OCI-LY3 (cell line): ENCODE measurements around the gene DRC1.

Experiments used
- H2AFZ ChIP-seq: fragments of 200-600, 300-600 bp; shearing (Covaris generic); 2 replicates; pipeline ENCODE4 v1.6.0; 2014; ENCODE audit warnings: antibody characterized with exemption, low read depth, low read length
- H3K27ac ChIP-seq: fragments of 200-600, 300-600 bp; sonication (generic); 2 replicates; pipeline ENCODE4 v1.5.1; 2014; ENCODE audit warnings: mild to moderate bottlenecking, low read length, moderate library complexity, mixed read lengths
- H3K27me3 ChIP-seq: fragments of 200-600, 300-600 bp; sonication (generic); 2 replicates; pipeline ENCODE4 v1.6.1; 2014; ENCODE audit warnings: low read depth, low read length, mixed read lengths
- H3K36me3 ChIP-seq: fragments of 200-600, 300-600 bp; sonication (generic); replicated peaks from 2 replicates; pipeline ENCODE3; 2014; ENCODE audit warnings: low read depth, low read length, mixed read lengths
- H3K4me1 ChIP-seq: fragments of 300-600, 200-600 bp; sonication (generic); 2 replicates; pipeline ENCODE4 v1.6.1; 2014; ENCODE audit warnings: low read length, mixed read lengths
- H3K4me2 ChIP-seq: fragments of 200-600, 300-600 bp; sonication (generic); 2 replicates; pipeline ENCODE4 v1.6.1; 2014; ENCODE audit warnings: low read length, mixed read lengths
- H3K4me3 ChIP-seq: fragments of 300-600, 200-600 bp; sonication (generic); 2 replicates; pipeline ENCODE4 v1.5.1; 2014; ENCODE audit warnings: antibody characterized with exemption, mild to moderate bottlenecking, low read length, moderate library complexity
- H3K79me2 ChIP-seq: fragments of 300-600, 200-600 bp; shearing (Covaris generic); 2 replicates; pipeline ENCODE4 v1.6.1; 2014; ENCODE audit warnings: mild to moderate bottlenecking, low read length, mixed read lengths
- H3K9ac ChIP-seq: fragments of 300-600, 200-600 bp; shearing (Covaris generic); 2 replicates; pipeline ENCODE4 v1.6.0; 2014; ENCODE audit warnings: mild to moderate bottlenecking, low read length, moderate library complexity
- H3K9me3 ChIP-seq: fragments of 200-600, 300-600 bp; shearing (Covaris generic); 2 replicates; pipeline ENCODE4 v1.6.1; 2014; ENCODE audit warnings: low read length, mixed read lengths; ENCODE audit not compliant: insufficient read depth
- H4K20me1 ChIP-seq: fragments of 200-600, 300-600 bp; sonication (generic); 2 replicates; pipeline ENCODE4 v1.6.1; 2016; ENCODE audit warnings: low read length, mixed read lengths; ENCODE audit not compliant: insufficient read depth
- CTCF ChIP-seq: fragments of 200-600, 300-600 bp; sonication (generic); IDR thresholded peaks from 2 replicates; pipeline ENCODE4 v1.5.1; 2014; ENCODE audit warnings: antibody characterized with exemption, low read length, low read depth
- EZH2phosphoT487 ChIP-seq: fragments of 200-600 bp; shearing (Covaris generic); IDR thresholded peaks from 2 replicates; pipeline ENCODE4 v1.6.1; 2018; ENCODE audit warnings: antibody characterized with exemption, mixed run types, low read depth

DRC1 gene

DNA sequence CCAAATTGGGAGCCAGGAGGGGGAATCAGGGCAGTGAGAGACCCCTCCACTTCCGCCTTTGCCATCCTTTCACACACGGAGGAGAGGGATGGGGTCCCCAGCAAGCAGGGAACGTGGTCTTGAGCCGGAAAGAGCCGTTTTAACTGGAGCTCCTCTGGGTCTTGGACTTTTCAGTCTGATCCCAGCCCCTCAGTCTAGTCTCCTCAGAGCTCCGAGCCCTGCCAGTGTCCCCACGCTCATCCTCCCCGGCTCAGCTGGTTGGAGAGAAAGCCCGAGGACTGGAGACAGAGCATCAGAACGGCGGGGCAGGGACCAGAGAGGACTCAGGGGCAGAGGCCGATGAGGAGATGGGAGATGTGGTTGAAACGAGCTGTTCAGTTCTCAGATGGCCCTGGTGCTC, 102.3 kb downstream of the DRC1 start:
- no peak overlapping the region for H3K9ac ChIP-seq
- no peaks in the 10 kb centered on the region for H4K20me1 ChIP-seq
- H3K4me2 ChIP-seq, result no peak overlapping the region
- no peaks in the 10 kb centered on the region for H3K4me1 ChIP-seq
- H2AFZ ChIP-seq, result no peak overlapping the region
- no peaks in the 10 kb centered on the region for H3K36me3 ChIP-seq
- no peak overlapping the region for H3K27ac ChIP-seq
- peaks cover 12% of the 10 kb centered on the region; the same call in 1 of the 2 replicates for H3K27me3 ChIP-seq
- no peaks in the 10 kb centered on the region for H3K79me2 ChIP-seq
- no peak overlapping the region for H3K4me3 ChIP-seq
- TF ChIP-seq EZH2phosphoT487 (no peak), CTCF (no peak)
- no peaks in the 10 kb centered on the region for H3K9me3 ChIP-seq

GRCh38 chr2:26506279-26506678, 104.6 kb downstream of the DRC1 start:
- H3K4me1 ChIP-seq, result no peaks in the 10 kb centered on the region
- H3K4me3 ChIP-seq, result no peak overlapping the region
- no peaks in the 10 kb centered on the region for H3K9me3 ChIP-seq
- H3K79me2 ChIP-seq, result no peaks in the 10 kb centered on the region
- no peak overlapping the region for H3K4me2 ChIP-seq
- H4K20me1 ChIP-seq, result no peaks in the 10 kb centered on the region
- no peak overlapping the region for H2AFZ ChIP-seq
- H3K27me3 ChIP-seq, result peaks cover 5% of the 10 kb centered on the region; the same call in 1 of the 2 replicates
- no peaks in the 10 kb centered on the region for H3K36me3 ChIP-seq
- no peak overlapping the region for H3K27ac ChIP-seq
- TF ChIP-seq CTCF, result no peak
- TF ChIP-seq EZH2phosphoT487, result no peak
- H3K9ac ChIP-seq, result no peak overlapping the region
